ENCODE measurements around the gene SRXN1. TPM values are rescaled to one million over a fixed set of nuclear protein-coding genes. Genes with fewer than 3 reads are reported as not detected.

Gene SRXN1
- total and polyA plus RNA-seq, 8 donors: 6.4 to 40.1 (median 23.5) TPM

DNA sequence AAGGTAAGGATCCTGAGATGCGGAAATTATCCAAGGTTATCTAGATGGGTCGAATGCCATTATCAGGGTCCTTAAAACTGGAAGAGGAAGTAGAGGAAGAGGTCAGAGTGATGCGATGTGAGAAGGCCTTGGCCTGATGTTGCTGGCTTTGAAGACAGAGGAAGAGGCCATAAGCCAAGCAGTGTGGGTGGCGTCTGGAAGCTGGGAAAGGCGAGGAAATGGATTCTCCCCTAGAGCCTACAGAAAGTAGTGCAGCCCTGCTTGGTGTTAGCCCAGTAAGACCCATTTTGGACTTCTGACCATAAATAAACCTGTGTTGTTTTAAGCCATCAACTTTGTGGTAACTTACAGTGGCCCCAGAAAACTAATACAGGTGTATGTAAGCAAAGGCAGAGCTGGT is 2.0 kb downstream of the SRXN1 start:
- intact Hi-C loops (cut with DNase I; ENCODE audit: low total_unique reads): no loop called here
- DNase-seq: no peak

GRCh38 chr20:650281-650680 is 2.7 kb downstream of the SRXN1 start:
- peaks cover 0 to 3% (median 0%) of the 10 kb centered on the region in 4 donors for H3K9me3 ChIP-seq
- H3K27me3 ChIP-seq: no peaks in the 10 kb centered on the region
- H3K4me1 ChIP-seq: peaks cover 16 to 44% (median 37%) of the 10 kb centered on the region in 4 donors
- no peak overlapping the region for H3K4me3 ChIP-seq
- WGBS, 5 donors: 92 to 94% (median 93%) methylated on average over 5 of the region's 5 CpGs
- H3K27ac ChIP-seq: no peak overlapping the region
- intact Hi-C loops (cut with DNase I; ENCODE audit: low total_unique reads): no loop called here
- TF ChIP-seq POLR2AphosphoS5 (IDR thresholded peaks at IDR 0.05) (no peak), CTCF (IDR thresholded peaks at IDR 0.05) (no peak), EP300 (IDR thresholded peaks at IDR 0.05) (no peak), POLR2A (IDR thresholded peaks at IDR 0.05) (no peak)
- no peak for DNase-seq
- H3K36me3 ChIP-seq: peaks cover 32 to 48% (median 46%) of the 10 kb centered on the region in 4 donors

More for the DNA sequence above, 2.0 kb downstream of the SRXN1 start:
- TF ChIP-seq POLR2AphosphoS5 (IDR thresholded peaks at IDR 0.05) (no peak), POLR2A (IDR thresholded peaks at IDR 0.05) (no peak), EP300 (IDR thresholded peaks at IDR 0.05) (no peak), CTCF (IDR thresholded peaks at IDR 0.05) (no peak)
- no peak overlapping the region for H3K27ac ChIP-seq
- peaks cover 16 to 37% (median 31%) of the 10 kb centered on the region in 4 donors for H3K4me1 ChIP-seq
- H3K36me3 ChIP-seq: peaks cover 32 to 48% (median 46%) of the 10 kb centered on the region in 4 donors
- no peak overlapping the region for H3K4me3 ChIP-seq
- peaks cover 0 to 3% (median 0%) of the 10 kb centered on the region in 4 donors for H3K9me3 ChIP-seq
- WGBS, 5 donors: 69 to 82% (median 80%) methylated on average over 5 of the region's 5 CpGs
- H3K27me3 ChIP-seq: no peaks in the 10 kb centered on the region

DNA sequence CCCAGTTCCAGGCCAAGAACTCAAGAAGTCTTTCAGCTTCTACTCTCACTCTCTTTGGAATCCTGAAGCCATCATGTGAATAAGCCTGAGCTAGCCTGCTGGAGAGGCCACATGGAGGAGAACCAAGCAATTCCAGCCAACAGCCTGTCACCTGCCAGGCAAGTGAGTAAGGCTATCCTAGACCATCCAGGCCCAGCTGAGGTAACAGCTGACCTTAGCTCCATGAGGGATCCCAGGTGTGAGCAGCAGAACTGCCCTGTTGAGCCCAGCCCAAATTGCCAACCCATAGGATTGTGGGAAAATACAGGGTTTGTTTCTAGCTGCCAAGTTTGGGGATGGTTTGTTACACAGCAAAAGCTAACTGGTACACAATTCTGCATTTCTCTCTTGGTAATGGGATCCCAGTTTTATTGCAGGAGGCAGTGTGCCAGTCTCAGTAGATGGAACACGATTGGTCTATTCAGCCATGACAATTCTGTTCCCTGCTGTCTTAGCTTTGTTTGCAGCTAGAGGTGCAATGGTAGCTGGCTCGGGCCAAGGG is 5.5 kb downstream of the SRXN1 start:
- H3K9me3 ChIP-seq: peaks cover 0 to 3% (median 0%) of the 10 kb centered on the region in 4 donors
- intact Hi-C loops (cut with DNase I; ENCODE audit: low total_unique reads): loop anchor here (10.0 kb wide), 1 partner anchor 83 kb away; no protein-coding TSS in a partner anchor
- WGBS, 5 donors: 91 to 100% (median 97%) methylated on average over 2 of the region's 2 CpGs
- H3K27ac ChIP-seq: no peak overlapping the region
- H3K27me3 ChIP-seq: peaks cover 0 to 9% (median 5%) of the 10 kb centered on the region in 3 donors
- peaks cover 12 to 36% (median 29%) of the 10 kb centered on the region in 4 donors for H3K4me1 ChIP-seq
- no peak for DNase-seq
- TF ChIP-seq CTCF (IDR thresholded peaks at IDR 0.05) (no peak), POLR2A (IDR thresholded peaks at IDR 0.05) (no peak), EP300 (IDR thresholded peaks at IDR 0.05) (no peak), POLR2AphosphoS5 (IDR thresholded peaks at IDR 0.05) (no peak)
- no peak overlapping the region for H3K4me3 ChIP-seq
- peaks cover 32 to 48% (median 46%) of the 10 kb centered on the region in 4 donors for H3K36me3 ChIP-seq

- TF ChIP-seq CTCF (IDR thresholded peaks at IDR 0.05): no peak
- TF ChIP-seq POLR2A (IDR thresholded peaks at IDR 0.05): no peak
- TF ChIP-seq EP300 (IDR thresholded peaks at IDR 0.05): no peak
- no peak for TF ChIP-seq POLR2AphosphoS5 (IDR thresholded peaks at IDR 0.05)
- Histone ChIP-seq H3K27me3 (peaks cover 0 to 13% (median 9%) of the 10 kb centered on the region in 3 donors), H3K36me3 (peaks cover 32 to 48% (median 46%) of the 10 kb centered on the region in 4 donors), H3K4me3 (no peak overlapping the region), H3K27ac (no peak overlapping the region), H3K4me1 (peaks cover 7 to 33% (median 24%) of the 10 kb centered on the region in 4 donors), H3K9me3 (peaks cover 0 to 3% (median 0%) of the 10 kb centered on the region in 4 donors)
- 89 to 94% (median 90%) methylated on average over 2 of the region's 2 CpGs for WGBS, 5 donors
- no peak for DNase-seq
- intact Hi-C loops (cut with DNase I; ENCODE audit: low total_unique reads): loop anchor here (10.0 kb wide), 1 partner anchor 82 kb away; no protein-coding TSS in a partner anchor
These were observed 6.1 kb downstream of the SRXN1 start for GRCh38 chr20:646868-647233.
